Sigmoid colon (tissue), 3 donors: Measurements from ENCODE around the gene RGS9.

Experiments used
- POLR2A ChIP-seq, 2 donors: fragments of 450-650 bp; IDR thresholded peaks; one replicate each; pipeline ENCODE4 v1.6.1; 2016; ENCODE audit warnings: antibody characterized with exemption in 2 of 2, mild to moderate bottlenecking in 2 of 2, moderate library complexity in 2 of 2
- TF ChIP-seq, protein P1 (sequence below), 4 experiments: fragments of 450-650 bp in 3 of 4; fragments of 200-600 bp in 1 of 4; IDR thresholded peaks; one replicate each; pipeline ENCODE4 v1.5.1; 2016 to 2019; ENCODE audit warnings: antibody characterized with exemption in 4 of 4, mild to moderate bottlenecking in 3 of 4, moderate library complexity in 2 of 4

DNA sequence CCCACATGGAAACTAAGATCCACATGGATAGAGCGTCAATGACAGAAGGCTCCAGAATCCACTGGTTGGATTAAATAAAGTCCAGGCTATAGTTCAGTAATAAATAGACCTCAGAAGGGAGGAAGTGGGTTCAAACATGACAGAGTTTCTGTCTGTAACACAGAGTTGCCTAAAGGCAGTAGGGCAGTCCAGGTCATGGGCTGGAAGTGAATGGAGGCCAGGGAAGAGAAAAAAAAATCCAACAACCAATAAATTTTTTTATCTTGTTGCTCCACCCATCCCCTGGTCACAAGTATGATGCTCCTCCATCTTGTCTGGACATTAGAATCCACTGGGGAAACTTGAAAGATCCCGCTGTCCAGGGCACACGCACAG lies 92.4 kb downstream of the RGS9 start:
- TF ChIP-seq, protein P1, sequence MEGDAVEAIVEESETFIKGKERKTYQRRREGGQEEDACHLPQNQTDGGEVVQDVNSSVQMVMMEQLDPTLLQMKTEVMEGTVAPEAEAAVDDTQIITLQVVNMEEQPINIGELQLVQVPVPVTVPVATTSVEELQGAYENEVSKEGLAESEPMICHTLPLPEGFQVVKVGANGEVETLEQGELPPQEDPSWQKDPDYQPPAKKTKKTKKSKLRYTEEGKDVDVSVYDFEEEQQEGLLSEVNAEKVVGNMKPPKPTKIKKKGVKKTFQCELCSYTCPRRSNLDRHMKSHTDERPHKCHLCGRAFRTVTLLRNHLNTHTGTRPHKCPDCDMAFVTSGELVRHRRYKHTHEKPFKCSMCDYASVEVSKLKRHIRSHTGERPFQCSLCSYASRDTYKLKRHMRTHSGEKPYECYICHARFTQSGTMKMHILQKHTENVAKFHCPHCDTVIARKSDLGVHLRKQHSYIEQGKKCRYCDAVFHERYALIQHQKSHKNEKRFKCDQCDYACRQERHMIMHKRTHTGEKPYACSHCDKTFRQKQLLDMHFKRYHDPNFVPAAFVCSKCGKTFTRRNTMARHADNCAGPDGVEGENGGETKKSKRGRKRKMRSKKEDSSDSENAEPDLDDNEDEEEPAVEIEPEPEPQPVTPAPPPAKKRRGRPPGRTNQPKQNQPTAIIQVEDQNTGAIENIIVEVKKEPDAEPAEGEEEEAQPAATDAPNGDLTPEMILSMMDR (IDR thresholded peaks at IDR 0.05): no peak
- no peak for TF ChIP-seq POLR2A (IDR thresholded peaks at IDR 0.05)
